AG09319 (cell line): ENCODE data around the gene KRTAP9-7.
A peak's percentile ranks its signal among the peaks of the same experiment; 100 is the strongest.

Experiments
- DNase-seq: peaks from one replicate; pipeline ENCODE4 v3.0.0-alpha.2; 2010; ENCODE audit warnings: low read depth; ENCODE audit errors: extremely low read depth
- CTCF ChIP-seq: IDR thresholded peaks from 2 replicates; pipeline ENCODE4 v1.5.1; 2011; ENCODE audit warnings: low read depth, mild to moderate bottlenecking, inconsistent platforms, low read length, moderate library complexity

Gene KRTAP9-7

DNA sequence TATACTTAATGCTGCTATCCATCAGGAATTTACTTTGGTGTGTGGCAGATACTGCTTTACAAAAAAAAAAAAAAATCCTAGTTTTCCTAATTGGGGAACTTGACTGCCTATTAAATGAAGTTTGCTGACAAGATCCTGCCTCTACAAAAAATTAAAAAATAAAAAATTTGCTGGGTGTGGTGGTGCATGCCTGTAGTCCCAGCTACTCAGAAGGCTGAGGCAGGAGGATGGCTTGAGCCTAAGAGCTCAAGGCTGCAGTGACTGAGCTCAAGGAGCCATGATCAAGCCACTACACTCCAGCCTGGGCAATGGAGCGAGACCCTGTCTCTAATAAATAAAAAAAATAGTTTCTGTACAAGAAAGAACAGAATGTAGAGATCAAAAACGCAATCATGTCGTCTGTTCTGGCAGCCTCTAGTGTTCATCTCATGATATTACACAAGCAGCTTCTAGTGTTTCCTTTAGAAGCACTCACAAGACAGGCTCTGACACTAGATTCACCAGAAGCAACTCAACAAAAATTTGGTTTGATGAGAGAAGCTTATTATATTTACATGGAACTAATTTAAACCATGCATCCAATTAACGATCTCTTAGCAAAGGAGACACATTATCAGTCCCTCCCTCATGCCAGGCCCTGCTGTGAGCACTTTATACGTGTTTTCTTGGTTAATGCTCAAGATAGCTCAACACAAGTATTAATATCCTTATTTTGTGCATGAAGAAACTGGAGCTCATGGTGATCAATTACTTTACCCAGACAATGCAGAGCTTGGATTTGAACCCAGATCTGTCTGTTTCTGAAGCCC, 46.8 kb downstream of the KRTAP9-7 start:
- TF ChIP-seq CTCF: peak; percentile 90
- peak; percentile 44 for DNase-seq

GRCh38 chr17:41322903-41323895, 47.7 kb downstream of the KRTAP9-7 start:
- DNase-seq: no peak
- TF ChIP-seq CTCF: no peak

- DNase-seq: no peak
These were observed 48.9 kb downstream of the KRTAP9-7 start for GRCh38 chr17:41324180-41325075.

DNA sequence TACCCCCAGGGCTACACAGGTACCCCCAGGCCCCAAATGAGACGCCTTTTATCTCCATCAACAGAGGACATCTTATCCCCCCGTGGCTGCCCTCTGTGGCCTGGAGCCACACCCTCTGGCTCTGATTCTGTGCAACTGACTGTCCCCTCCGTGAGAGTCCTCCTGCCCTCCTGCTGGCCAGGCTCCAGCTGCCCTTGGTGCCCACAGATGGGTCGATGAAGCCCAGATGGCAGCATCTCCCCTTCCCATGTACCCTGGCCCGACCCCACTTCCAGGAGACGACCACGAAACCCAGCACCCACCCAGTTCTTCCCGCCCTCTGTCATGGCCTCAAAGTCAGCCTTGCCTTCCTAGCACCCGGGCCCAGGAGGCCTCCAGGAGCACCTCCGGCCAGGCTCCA, 49.6 kb downstream of the KRTAP9-7 start:
- no peak for DNase-seq
- TF ChIP-seq CTCF: no peak

More at GRCh38 chr17:41324180-41325075, 48.9 kb downstream of the KRTAP9-7 start:
- peak; percentile 5; the same call in 1 of the 2 replicates for TF ChIP-seq CTCF

DNA sequence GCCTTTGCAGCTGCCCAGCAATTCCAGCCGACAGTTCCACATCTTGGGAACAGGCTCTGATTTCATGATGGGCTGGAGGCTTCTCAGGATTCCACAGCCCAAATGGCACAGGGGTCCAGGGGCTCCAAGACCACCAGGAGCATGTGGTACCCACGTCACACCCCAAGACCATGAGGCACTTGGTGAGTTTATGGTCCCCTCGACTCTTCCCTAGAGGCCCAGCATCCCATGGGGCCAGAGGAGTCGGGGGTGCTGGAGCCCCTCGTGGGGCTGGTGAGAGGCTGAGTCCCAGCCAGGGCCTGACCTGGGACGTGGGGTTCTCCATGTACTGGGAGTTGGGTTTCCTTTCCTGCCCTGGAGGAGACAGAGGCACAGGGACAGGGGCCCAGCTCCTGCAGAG, 50.1 kb downstream of the KRTAP9-7 start:
- no peak for TF ChIP-seq CTCF
- DNase-seq: no peak
